Left colon (tissue), 2 donors: ENCODE measurements around the gene STK25. TPM values are rescaled to one million over a fixed set of nuclear protein-coding genes. Genes with fewer than 3 reads are reported as not detected.
"Not testable (repeated sequence)": the region's sequence is repeated elsewhere in the genome, so short reads cannot be mapped to it uniquely, and the experiment has no call there.

Experiments
- ATAC-seq: fragments of 200-7000 bp; cut with Tn5 transposase; one replicate; pipeline ENCODE4 v1.9.1; 2020; ENCODE audit warnings: mild to moderate bottlenecking, moderate library complexity
- DNase-seq, 2 donors: peaks; one replicate each; pipeline ENCODE4 v3.0.0-alpha.2; 2020
- intact Hi-C, 2 donors: fragments of 100-400 bp; cut with DNase I in 1 of 2; cut with micrococcal nuclease in 1 of 2; formaldehyde crosslinking; loops; one replicate each; pipeline versions ENCODE4 v1.11.2 to v1.14.0; 2022; cut with DNase I, micrococcal nuclease
- total RNA-seq, 2 donors: library from RNA; stranded (reverse); fragmentation: NEBNext Ultra II Directional; extraction: Animal tissue kit (Norgen Biotek cat#: 25700); gene quantifications; one replicate each; pipeline ENCODE4 v1.2.1, GENCODE V29; 2021
- donor health status: DM: no; HTN: no; CAD: no.
- donor health status: DM: yes; HTN: yes; CAD: no.

The STK25 gene
- total RNA-seq, 2 donors from 2014 or later: 118 to 119 TPM

DNA sequence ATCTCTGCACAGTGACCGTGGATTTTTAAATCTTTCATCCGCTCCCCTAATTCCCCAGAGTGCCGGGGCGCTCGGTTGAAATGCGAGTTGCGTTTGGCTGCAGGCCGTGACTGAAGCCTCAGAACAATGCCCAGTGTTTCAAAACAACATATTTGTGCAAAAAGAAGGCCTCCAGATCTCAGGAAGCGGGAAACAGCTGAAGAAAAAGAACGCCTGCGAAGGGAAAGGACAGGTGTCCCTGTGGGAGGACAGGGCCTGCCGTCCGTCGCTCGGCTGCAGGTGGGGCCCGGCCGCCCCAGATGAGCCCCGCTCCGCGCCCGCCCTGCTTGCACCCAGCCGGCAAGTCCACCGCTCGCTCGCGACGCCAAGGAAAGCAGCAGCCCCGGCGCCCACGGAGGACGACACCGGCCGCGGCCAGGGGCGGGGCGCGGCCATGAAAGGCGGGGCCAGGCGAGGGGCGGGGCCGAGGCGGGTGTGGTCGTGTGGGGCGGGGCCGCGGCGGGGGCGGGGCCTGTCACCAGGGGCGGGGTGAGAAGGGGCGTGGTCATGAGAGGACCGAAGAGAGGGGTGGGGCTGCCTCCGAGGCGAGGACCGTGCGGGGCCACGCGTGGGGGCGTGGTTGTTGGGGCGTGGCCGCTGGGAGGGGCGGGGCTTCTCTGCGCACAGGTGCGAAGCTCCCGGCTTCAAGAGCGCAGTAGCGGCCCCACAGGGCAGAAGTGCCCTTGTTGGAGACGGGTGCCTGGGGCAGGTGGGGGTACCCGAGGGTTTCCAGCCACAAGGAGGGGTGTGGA is 32.6 kb upstream of the STK25 start:
- DNase-seq (peak; percentile 62 to 73), ATAC-seq (peak; percentile 96)
- intact Hi-C loops: no loop called here

DNA sequence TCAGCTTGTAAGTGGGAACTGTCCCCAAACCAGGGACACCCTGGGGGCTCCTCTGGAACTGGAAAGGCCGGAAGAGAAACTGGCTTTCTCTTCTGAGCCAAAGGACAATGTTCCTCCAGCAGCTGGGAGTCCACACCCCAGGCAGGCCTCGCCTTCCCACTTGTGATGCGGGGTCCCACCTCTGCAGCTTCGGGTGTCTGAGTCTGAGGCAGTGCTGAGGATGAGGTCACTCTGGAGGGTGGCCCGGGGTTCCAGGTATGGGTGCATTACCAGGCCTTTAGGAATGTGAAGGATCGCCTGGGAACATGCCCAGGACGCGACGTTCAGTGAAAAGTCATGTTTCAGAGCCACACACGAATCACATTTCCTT is 32.0 kb upstream of the STK25 start:
- intact Hi-C loops: no loop called here
- ATAC-seq (peak; percentile 5), DNase-seq (no peak)

DNA sequence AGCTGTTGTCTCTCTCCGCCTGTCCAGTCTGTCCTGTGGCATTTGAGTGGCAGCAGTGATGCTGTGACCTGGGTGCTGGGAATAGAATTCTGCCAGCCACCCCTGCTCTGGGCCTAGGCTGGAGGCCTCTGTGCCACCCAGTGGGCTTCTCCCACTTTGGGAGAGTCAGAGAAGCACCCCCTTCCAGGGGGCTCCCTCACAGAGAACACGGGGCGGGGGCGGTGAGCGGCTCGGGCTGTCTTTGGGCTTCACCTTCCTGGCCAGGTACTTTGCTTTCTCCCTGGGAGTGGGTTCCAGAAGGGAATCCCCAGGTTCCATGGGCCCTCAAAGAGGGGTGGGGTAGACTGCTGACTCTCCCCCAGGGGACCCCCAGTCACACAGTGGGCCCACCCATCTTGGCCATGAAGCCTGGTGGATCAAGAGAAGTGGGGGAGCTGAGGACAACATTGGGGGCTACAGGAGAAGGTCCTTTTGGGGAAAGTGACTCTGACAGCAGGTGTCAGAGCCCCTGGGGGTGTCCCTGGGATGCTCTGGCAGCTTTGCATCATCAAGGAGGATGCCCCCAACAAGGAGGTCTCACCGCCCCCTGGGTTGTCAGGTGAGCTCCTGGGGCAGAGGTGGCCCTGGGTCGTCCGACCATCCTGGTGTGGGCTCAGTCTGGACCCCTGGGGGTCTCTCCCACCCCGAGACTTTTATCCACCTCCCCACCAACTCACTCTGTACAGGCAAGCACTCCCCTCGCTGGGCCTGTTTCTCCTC is 31.4 kb upstream of the STK25 start:
- intact Hi-C loops: no loop called here
- DNase-seq (no peak), ATAC-seq (no peak)

DNA sequence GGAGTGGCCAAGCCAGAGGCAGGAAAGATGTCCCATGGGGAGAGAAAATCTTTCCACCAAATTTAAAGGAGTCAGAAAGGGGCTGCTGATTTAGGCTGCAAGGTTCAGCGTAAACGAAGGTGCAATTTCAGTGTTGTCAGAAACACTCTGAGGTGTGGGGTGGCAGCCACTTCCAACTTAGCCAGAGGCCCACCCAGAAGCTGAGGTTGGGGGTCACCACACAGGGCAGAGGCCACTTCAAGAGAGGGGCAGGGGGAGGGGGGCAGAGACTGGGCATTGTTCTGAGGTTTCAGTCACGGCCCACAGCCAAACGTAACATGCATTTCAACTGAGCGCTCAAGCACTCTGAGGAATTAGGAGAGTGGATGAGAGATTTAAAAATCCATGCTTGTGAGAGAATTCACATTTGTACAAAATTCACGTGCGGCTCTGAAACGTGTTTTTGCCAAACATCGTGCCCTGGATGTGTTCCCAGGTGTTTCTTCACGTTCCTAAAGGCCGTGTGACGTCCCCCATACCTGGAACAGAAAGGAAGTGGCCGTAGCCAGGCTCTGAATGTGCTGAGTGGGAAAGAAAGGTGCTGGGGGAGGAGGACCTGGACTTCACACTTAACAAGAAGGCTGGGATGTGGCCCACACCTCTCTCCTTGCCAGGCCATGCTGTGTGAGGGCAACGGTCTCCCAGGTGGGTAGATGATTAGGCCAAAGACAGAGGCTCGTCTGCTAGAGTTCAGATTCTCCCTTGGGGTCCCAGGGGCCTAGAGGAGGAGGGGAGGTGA is 30.6 kb upstream of the STK25 start:
- intact Hi-C loops: no loop called here
- DNase-seq: no peak
- no peak for ATAC-seq

DNA sequence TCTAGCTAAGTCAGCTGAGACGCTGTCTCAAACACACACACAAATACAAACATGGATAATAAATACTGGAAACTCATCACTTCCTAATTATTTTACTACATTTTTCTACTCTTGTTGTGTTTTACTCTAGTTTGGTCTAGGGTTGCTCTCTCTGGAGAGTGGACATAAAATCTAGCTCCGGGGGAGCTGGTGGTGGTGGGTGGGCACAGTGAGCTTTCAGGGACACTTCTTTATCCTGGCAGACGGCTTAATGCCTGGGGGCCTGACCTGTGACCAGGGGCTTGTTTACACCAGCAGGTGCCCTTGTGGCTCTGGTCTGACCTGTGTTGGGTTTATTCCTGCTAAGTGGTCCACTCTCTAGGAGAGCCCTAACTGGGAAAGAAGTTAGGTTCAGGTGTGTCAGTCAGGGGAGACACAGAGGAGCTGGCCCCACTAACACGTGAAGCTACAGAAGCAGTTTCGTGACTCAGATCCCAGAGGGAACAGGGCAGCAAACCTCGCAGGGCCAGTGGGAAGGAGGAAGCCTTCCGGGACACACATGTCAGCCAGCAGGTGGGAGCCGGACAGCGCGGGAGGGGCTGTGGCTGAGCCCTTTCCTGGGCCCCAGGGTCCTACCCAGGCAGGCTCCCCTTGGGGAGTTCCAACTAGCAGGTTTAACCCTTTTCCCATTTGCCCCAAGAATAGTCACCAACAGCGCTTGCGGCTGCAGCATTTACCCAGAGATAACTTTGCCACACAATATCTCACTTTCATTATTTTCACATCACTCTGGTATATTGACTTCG is 27.7 kb upstream of the STK25 start:
- no peak for ATAC-seq
- intact Hi-C loops: no loop called here
- DNase-seq: no peak

DNA sequence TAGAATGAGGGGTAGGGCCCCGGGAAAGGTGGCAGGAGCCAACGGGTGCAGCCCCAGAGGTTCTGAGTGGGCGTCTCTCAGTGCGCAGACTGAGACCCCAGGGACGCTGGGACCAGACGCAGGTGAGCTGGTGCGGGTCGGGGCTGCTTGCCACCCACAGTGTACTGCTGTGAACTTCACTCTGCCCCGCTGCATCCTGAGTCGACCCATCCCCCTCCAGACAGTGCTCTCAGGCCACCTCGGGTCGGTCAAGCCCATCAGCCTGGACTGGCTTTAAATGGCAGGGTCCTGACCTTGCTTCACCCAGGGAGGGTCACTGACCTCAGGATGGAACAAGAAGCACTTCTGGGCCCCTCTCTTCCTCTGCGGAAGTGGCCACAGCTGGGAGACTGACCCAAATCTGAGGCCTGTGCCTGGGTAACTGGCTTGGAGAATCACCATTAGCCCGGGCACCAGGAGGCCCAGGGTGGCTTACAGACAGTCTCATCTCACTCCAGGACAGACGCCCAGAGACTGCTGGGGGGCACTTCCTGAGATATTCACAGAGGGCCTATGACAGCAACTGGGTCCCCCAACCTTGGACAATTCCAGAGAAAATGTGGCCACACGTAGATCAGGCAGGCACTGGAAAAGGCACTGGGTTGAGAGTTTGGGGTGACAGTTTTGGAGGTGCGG is 26.5 kb upstream of the STK25 start:
- ATAC-seq (no peak), DNase-seq (no peak)
- intact Hi-C loops: no loop called here

DNA sequence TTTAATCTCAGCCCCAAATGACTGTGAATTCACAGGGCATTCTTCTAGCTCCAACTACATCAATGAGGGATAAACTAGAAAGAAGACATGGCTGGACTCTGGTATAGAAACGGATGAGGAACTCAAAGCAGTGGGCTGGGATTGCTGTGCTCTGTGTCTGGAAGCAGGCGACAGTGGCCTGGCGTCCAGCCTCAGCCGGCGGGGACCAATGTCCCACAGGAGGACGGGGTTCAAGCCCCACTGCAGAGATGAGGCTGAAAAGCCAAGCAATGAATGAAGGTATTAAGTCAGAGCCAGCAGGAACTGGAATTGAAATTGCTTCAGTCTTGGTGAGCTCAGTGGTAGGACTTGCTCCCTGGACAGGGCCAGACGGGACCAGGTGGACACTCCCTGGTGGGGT is 25.9 kb upstream of the STK25 start:
- ATAC-seq (no peak), DNase-seq (no peak)
- intact Hi-C loops: no loop called here

DNA sequence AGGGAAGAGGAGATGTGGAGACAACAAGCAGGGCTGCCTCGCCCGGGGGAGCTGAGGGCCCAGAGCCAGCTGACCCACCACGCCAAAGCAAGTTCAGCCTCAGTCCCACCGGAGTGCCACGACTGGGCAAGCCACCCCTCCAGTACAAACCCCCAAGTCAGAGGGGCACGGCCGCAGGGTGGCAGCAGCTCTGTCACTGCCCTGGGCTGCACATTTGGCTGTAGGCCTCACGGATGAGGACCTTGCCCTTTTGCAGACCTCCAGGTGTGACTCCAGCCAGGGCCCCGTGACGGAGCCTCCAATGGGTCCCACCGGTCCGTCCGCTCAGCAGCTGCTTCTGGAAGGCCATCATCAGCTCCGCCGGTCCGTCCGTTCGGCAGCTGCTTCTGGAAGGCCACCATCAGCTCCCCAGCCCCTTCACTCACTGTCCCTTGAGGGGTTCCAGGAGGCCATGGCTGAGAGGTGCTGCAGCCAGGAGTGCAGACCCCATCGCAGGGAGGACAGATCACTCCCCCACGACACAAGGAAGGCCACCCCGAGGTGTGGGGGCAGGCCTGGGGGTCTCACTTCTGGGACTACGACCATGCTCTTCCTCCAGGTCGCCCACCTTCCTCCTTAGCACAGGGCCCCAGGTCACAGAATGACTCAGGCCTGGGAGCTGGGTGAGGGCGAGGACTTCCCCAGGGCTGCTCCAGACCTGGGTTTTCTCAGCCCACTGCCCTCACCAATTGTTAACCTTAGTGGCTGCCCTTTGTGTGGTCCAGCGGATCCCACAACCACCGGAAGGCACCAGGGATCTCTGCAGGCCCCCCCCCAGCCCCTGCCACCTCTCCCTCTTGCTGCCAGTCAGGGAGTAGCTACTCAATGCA is 24.6 kb upstream of the STK25 start:
- no peak for ATAC-seq

DNA sequence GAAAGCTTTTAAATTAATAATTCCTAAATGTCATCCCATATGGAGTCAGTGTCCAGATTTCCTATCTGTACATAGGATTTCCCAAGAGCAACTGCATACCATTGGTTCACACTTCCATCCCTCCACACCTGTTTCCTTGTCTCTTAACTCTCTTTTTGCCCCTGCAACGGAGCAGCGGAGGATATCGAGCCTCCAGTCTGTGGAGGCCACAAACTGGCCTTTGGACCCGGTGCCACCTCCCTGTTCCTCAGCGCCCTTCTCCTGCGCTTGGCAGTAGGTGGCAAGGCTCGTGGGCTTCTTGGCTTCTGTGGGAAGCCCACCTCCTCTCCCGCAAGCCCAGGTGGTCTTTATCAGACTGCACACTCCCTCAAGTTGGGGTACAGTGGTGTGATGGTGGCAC is 23.8 kb upstream of the STK25 start:
- DNase-seq (no peak), ATAC-seq (no peak)
- intact Hi-C loops: no loop called here

More for the DNA sequence above, 24.6 kb upstream of the STK25 start:
- no peak for DNase-seq
- intact Hi-C loops: no loop called here

DNA sequence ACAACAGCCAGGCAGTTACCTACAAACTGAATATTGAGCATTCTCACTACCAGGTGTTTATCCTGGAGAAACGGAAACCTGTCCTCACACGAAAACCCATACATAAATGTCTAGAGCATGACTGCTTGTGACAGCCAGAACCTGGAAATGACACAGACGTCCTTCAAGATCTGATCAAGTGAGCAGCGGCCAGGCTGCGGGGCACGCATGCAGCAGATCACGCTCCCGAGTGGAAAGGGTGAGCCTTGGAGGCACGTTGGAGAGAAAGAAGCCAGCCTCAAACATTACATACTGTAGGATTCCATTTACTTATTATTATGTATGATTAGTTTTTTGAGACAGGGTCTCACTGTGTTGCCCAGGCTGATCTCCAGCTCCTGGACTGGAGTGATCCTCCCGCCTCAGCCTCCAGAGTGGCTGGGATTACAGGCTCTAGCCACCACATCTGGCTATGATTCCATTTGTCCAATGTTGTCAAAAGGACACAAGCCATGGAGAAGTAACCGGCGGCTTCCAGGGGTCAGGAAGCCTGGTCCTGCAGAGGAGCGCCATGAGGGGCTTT is 22.9 kb upstream of the STK25 start:
- ATAC-seq: no peak
- intact Hi-C loops: no loop called here
- no peak for DNase-seq

DNA sequence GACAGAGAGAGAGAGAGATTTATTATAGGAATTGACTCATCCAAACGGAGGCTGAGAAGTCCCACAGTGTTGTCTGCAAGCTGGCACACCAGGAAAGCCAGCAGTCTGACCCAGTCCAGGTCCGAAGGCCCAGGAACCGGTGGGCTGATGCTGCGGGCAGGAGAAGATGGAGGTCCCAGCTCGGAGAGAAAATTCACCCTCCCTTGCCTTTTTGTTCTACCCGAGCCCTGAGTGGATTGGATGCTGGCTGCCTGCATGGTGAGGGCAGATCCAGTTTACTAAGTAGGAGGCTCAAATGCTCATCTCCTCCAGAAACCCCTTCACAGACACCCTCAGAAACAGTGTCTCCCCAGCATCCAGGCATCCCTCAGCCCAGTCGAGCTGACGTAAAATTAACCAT is 22.2 kb upstream of the STK25 start:
- ATAC-seq (no peak), DNase-seq (no peak)
- intact Hi-C loops: no loop called here

DNA sequence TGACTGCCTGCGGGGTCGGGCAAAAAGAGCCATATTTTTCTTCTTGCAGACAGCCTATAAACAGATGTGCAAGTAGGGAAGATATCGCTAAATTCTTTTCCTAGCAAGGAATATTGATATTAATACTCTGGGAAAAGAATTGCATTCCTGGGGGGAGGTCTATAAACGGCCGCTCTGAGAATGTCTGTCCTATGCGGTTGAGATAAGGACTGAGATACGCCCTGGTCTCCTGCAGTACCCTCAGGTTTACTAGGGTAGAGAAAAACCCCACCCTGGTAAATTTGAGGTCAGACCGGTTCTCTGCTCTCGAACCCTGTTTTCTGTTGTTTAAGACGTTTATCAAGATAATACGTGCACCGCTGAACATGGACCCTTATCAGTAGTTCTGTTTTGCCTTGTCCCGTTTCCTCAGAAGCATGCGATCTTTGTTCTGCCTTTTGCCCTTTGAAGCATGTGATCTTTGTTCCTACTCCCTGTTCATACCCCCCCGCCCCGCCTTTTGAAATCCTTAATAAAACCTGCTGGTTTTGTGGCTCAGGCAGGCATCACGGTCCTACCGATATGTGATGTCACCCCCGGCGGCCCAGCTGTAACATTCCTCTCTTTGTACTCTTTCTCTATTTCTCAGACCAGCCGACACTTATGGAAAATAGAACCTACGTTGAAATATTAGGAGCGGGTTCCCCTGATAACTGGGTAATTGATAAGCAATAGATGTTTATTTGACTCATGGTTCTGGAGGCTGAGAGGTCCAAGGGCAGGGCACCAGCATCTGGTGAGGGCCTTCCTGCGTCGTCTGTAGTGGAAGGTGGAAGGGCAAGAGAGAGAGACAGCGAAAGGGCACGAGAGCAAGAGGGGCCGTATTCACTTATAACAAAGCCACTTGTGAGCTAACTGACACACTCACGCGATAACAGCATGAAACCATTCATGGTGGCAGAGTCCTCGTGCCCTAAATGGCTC is 17.7 kb upstream of the STK25 start:
- intact Hi-C loops, ATAC-seq, DNase-seq: not testable (repeated sequence)

DNA sequence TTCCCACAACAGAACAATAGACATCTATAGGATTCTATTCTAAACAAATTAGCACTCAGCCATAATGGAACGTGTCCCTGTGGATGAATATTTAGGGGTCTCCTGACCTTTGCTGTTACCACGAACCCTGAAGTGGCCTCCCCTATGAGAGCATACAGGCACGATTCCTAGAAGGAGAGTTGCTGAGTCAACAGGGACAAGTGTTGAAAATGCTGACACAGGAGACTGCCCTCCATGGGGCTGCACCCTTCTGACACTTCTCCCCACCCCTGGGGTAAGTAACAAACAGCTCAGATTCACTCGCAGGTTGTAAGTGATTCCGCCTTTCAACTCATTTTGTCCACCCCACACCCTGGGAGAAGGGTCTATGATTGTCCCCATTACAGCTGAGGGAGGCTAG is 14.1 kb upstream of the STK25 start:
- intact Hi-C loops: no loop called here
- ATAC-seq: no peak

DNA sequence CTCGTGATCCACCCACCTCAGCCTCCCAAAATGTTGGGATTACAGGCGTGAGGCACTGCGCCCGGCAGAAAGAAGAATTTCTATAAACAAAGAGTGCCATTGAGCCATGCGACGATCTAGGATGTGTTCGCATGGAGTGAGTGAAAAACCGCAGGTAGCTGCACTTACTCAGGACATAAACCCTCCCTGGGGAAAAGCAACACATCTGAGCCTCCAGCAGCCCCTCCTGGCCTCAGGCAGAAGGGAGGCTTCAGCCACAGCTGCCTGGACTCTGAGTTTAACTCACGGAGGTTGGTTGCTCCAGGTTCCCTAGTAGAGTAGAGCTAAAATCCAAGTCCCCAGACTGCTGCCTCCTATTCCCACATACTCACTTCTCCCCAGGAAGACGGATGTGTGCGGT is 11.3 kb upstream of the STK25 start:
- intact Hi-C loops: loop anchor here in 1 of 2 donors (10.0 kb wide), 1 partner anchor 85 kb away; no protein-coding TSS in a partner anchor
- no peak for ATAC-seq
- DNase-seq: no peak

More for the DNA sequence above, 14.1 kb upstream of the STK25 start:
- no peak for DNase-seq

DNA sequence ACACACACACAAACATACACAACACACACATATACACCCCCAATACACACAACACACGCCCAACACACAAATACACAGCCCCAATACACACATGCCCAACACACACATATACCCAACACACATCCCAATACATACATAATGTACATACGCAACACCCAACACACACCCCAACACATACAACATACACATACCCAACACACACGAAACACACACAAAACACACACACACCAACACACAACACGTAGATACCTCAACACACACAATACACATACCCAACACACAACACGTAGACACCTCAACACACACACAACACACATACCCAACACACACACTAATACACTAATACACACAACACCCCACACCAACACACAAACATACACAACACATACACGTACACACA is 8.9 kb upstream of the STK25 start:
- intact Hi-C loops: loop anchor here in 1 of 2 donors (10.0 kb wide), 1 partner anchor 88 kb away; no protein-coding TSS in a partner anchor
- no peak for ATAC-seq
- DNase-seq: no peak

DNA sequence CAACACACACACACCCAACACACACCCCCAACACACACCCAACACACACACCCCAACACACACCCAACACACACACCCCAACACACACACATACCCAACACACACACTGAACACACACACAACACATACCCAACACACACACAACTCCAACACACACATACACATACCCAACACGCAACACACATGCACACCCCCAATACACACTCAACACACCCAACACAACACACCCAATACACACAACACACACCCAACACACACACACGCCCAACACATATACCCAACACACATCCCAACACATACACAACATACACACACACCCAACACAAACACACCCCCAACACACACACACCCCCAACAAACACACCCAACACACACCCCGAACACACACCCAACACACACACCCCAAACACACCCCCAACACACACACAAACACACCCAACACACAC is 8.2 kb upstream of the STK25 start:
- no peak for ATAC-seq
- intact Hi-C loops: loop anchor here in 1 of 2 donors (10.0 kb wide), 1 partner anchor 88 kb away; no protein-coding TSS in a partner anchor

More for the DNA sequence above, 8.2 kb upstream of the STK25 start:
- no peak for DNase-seq
